Colonic mucosa (tissue), 4 donors: ENCODE data around the gene TUBB2B. TPM values are rescaled to one million over a fixed set of nuclear protein-coding genes. Genes with fewer than 3 reads are reported as not detected.

Source experiments
- DNase-seq: peaks from one replicate; pipeline ENCODE4 v3.0.0-alpha.2; 2020
- H3K27ac ChIP-seq: fragments of 200-600 bp; one replicate; pipeline ENCODE4 v1.8.0; 2021
- H3K27me3 ChIP-seq: fragments of 200-600 bp; one replicate; pipeline ENCODE4 v1.8.0; 2021
- H3K36me3 ChIP-seq: fragments of 200-600 bp; one replicate; pipeline ENCODE4 v1.8.0; 2021
- H3K4me1 ChIP-seq: fragments of 200-600 bp; one replicate; pipeline ENCODE4 v1.8.0; 2021; ENCODE audit warnings: mild to moderate bottlenecking
- H3K4me3 ChIP-seq: fragments of 200-600 bp; one replicate; pipeline ENCODE4 v1.8.0; 2021
- H3K9ac ChIP-seq, 2 donors: one replicate each; pipeline ENCODE4 v1.7.0; 2013; ENCODE audit warnings: control low read depth in 2 of 2, low read depth in 2 of 2, low read length in 2 of 2
- H3K9me3 ChIP-seq: fragments of 200-600 bp; one replicate; pipeline ENCODE4 v1.8.0; 2021
- intact Hi-C: fragments of 100-400 bp; cut with DNase I; formaldehyde crosslinking; loops from one replicate; pipeline ENCODE4 v1.14.1; 2022
- total RNA-seq, 2 donors: library from RNA; stranded (reverse); fragmentation: NEBNext Ultra II Directional in 1 of 2; extraction: Animal tissue kit (Norgen Biotek cat#: 25700) in 1 of 2; gene quantifications; one replicate each; pipeline ENCODE4 v1.2.1, GENCODE V29; 2021
- TF ChIP-seq, protein P1 (sequence below): fragments of 200-600 bp; IDR thresholded peaks from one replicate; pipeline ENCODE4 v1.8.0; 2022; ENCODE audit warnings: antibody characterized with exemption, mild to moderate bottlenecking
- donor health status: healthy.
- donor health status: DM: no; HTN: no; CAD: no.
- donor health status: DM: no; HTN: no; CAD: no.

TUBB2B gene
- total RNA-seq, 2 donors from 2014 or later: 2.3 to 5.8 TPM

- H3K4me3 ChIP-seq: no peak overlapping the region
- intact Hi-C loops: no loop called here
- no peaks in the 10 kb centered on the region for H3K36me3 ChIP-seq
- H3K27me3 ChIP-seq: no peaks in the 10 kb centered on the region
- no peak for DNase-seq
- no peak overlapping the region for H3K9ac ChIP-seq
- no peaks in the 10 kb centered on the region for H3K9me3 ChIP-seq
- no peak overlapping the region for H3K27ac ChIP-seq
- TF ChIP-seq, protein P1, sequence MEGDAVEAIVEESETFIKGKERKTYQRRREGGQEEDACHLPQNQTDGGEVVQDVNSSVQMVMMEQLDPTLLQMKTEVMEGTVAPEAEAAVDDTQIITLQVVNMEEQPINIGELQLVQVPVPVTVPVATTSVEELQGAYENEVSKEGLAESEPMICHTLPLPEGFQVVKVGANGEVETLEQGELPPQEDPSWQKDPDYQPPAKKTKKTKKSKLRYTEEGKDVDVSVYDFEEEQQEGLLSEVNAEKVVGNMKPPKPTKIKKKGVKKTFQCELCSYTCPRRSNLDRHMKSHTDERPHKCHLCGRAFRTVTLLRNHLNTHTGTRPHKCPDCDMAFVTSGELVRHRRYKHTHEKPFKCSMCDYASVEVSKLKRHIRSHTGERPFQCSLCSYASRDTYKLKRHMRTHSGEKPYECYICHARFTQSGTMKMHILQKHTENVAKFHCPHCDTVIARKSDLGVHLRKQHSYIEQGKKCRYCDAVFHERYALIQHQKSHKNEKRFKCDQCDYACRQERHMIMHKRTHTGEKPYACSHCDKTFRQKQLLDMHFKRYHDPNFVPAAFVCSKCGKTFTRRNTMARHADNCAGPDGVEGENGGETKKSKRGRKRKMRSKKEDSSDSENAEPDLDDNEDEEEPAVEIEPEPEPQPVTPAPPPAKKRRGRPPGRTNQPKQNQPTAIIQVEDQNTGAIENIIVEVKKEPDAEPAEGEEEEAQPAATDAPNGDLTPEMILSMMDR: no peak
- no peaks in the 10 kb centered on the region for H3K4me1 ChIP-seq
Measured at GRCh38 chr6:3208098-3208774, 19.2 kb downstream of the TUBB2B start.

- TF ChIP-seq, protein P1: no peak
- no peaks in the 10 kb centered on the region for H3K27me3 ChIP-seq
- no peak overlapping the region for H3K9ac ChIP-seq
- H3K9me3 ChIP-seq: no peaks in the 10 kb centered on the region
- no peaks in the 10 kb centered on the region for H3K36me3 ChIP-seq
- H3K4me1 ChIP-seq: no peaks in the 10 kb centered on the region
- DNase-seq: no peak
- intact Hi-C loops: no loop called here
- no peak overlapping the region for H3K4me3 ChIP-seq
- H3K27ac ChIP-seq: no peak overlapping the region
Measured at GRCh38 chr6:3206339-3207015, 21.0 kb downstream of the TUBB2B start.

DNA sequence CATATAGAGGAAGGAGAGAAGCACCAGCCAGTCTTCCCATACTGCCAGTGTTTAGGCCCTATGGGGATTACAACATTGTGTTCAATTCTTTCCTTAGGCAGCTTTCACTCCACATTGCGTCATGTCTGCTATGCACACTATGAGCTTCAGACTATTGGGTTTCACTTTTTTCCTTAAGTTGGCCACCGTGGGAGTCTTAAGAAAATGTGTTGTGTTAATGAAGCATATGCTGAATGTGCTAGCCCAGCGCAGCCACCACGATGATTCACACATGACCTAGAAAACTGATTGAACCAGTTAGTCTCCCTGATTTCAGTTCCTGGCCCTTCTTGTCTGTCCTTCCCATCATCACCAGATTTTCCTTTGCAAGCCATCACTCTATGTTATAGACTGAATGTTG is 21.5 kb downstream of the TUBB2B start:
- DNase-seq: no peak
- Histone ChIP-seq H3K4me3 (no peak overlapping the region), H3K4me1 (no peaks in the 10 kb centered on the region), H3K9ac (no peak overlapping the region), H3K27ac (no peak overlapping the region), H3K36me3 (no peaks in the 10 kb centered on the region), H3K27me3 (no peaks in the 10 kb centered on the region), H3K9me3 (no peaks in the 10 kb centered on the region)
- TF ChIP-seq, protein P1: no peak
- intact Hi-C loops: no loop called here

- no peak for DNase-seq
- TF ChIP-seq, protein P1: no peak
- no peaks in the 10 kb centered on the region for H3K9me3 ChIP-seq
- no peaks in the 10 kb centered on the region for H3K27me3 ChIP-seq
- H3K27ac ChIP-seq: no peak overlapping the region
- intact Hi-C loops: no loop called here
- no peaks in the 10 kb centered on the region for H3K4me1 ChIP-seq
- H3K9ac ChIP-seq: no peak overlapping the region
- no peak overlapping the region for H3K4me3 ChIP-seq
- H3K36me3 ChIP-seq: no peaks in the 10 kb centered on the region
Measured at GRCh38 chr6:3204921-3205320, 22.5 kb downstream of the TUBB2B start.

DNA sequence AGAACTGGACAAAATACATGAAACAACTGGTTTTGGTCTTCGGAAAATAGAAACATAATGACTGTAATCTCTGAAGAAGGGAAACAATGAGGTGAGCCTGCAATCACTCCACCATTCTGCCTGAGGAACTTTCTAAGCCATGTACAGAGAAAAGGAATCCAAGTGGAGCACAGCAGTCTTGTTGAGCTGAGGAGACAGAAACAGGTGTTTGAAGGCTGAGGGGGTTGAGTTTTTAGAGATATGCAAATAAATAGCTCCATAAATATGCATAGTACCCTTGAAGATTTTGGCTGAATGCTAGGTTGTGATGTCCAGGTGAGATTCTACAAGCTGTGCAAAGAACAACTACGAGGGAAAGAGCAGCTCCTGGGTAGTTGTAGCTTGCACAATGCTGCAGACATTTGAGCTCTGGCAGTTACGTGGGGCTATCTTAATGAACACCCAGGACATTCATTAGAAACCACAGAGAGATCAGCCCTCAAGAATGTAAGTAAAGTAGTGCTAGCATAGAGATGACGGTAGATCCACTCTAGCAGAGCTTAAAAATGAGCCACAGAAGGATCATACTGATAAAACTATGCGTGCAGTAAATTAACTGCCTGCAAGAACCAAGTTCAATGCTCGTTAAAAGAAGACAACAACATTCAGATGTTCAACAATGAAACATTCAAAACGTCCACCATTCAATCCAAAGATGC is 24.3 kb downstream of the TUBB2B start:
- H3K4me1 ChIP-seq: no peaks in the 10 kb centered on the region
- H3K4me3 ChIP-seq: no peak overlapping the region
- DNase-seq: no peak
- intact Hi-C loops: no loop called here
- H3K9ac ChIP-seq: no peak overlapping the region
- H3K9me3 ChIP-seq: no peaks in the 10 kb centered on the region
- TF ChIP-seq, protein P1: no peak
- no peaks in the 10 kb centered on the region for H3K27me3 ChIP-seq
- H3K36me3 ChIP-seq: no peaks in the 10 kb centered on the region
- no peak overlapping the region for H3K27ac ChIP-seq
